GM12874 (cell line): ENCODE data around the gene RNF4.

Experiments
- TF ChIP-seq, protein P1 (sequence below): IDR thresholded peaks from 2 replicates; pipeline ENCODE4 v1.5.1; 2011; ENCODE audit warnings: low read depth, mild to moderate bottlenecking, control low read depth, low read length, moderate library complexity; ENCODE audit not compliant: insufficient read depth

RNF4 gene

DNA sequence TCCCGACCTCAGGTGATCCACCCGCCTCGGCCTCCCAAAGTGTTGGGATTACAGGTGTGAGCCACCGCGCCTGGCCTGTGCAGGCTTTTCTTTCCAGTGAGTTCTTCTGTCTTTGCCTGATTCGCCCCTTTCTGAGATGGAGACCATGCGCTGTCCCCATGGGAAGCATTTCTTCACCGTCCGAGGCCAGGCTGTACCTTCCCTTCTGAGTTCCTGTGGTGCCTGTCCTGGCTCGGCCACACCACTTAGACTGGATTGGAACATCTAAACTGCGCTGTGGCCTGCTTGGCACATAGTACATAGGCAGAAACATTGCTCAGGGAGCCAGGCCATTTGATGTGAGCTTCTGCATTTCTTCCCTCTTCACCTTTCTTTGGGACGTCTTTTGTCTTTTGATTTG is 91.3 kb downstream of the RNF4 start:
- TF ChIP-seq, protein P1, sequence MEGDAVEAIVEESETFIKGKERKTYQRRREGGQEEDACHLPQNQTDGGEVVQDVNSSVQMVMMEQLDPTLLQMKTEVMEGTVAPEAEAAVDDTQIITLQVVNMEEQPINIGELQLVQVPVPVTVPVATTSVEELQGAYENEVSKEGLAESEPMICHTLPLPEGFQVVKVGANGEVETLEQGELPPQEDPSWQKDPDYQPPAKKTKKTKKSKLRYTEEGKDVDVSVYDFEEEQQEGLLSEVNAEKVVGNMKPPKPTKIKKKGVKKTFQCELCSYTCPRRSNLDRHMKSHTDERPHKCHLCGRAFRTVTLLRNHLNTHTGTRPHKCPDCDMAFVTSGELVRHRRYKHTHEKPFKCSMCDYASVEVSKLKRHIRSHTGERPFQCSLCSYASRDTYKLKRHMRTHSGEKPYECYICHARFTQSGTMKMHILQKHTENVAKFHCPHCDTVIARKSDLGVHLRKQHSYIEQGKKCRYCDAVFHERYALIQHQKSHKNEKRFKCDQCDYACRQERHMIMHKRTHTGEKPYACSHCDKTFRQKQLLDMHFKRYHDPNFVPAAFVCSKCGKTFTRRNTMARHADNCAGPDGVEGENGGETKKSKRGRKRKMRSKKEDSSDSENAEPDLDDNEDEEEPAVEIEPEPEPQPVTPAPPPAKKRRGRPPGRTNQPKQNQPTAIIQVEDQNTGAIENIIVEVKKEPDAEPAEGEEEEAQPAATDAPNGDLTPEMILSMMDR = no peak
